Omental fat pad (tissue), 4 donors: ENCODE results near the gene JUP. TPM values are rescaled to one million over a fixed set of nuclear protein-coding genes. Genes with fewer than 3 reads are reported as not detected.

Source experiments
- ATAC-seq: fragments of 150-250 bp; one replicate; pipeline ENCODE4 v1.9.1; 2016; ENCODE audit warnings: mild to moderate bottlenecking, moderate library complexity; ENCODE audit not compliant: low FRiP score
- DNase-seq: peaks from one replicate; pipeline ENCODE4 v3.0.0-alpha.2; 2019; ENCODE audit warnings: low spot score
- total RNA-seq, 4 donors: library from RNA; depleted of rRNA; stranded (reverse); fragments of >200 nt; gene quantifications; one replicate each; pipeline ENCODE4 v1.1.0, GENCODE V29; 2016
- TF ChIP-seq, protein P1 (sequence below), 3 donors: fragments of 450-650 bp; IDR thresholded peaks; one replicate each; pipeline ENCODE4 v1.5.1; 2016 to 2017; ENCODE audit warnings: antibody characterized with exemption in 3 of 3, mild to moderate bottlenecking in 3 of 3, moderate library complexity in 2 of 3

Gene JUP
- total RNA-seq, 4 donors from 2014 or later: 34.8 to 84.5 (median 39.0) TPM

DNA sequence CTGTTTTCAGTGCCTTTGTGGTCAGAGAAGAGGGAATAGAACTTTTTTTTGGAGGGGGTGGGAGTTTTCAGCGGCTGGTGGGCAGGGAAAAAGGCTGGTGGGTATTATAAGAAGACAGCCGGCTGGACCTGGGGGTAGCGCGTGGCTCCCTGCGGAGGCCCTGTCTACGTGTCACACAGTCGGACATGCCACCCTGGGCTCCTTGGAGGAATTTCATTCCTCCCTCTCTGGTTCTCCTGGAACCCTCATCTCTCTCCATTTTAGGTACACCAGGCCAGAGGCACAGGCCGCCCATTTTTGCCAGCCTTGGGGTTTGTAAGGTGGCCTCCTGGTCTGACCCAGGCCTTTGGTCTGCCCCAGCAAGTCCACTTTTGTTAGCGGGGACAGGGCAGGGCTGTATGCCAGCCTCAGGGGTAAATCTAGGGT, 27.2 kb upstream of the JUP start:
- ATAC-seq: no peak
- TF ChIP-seq, protein P1, sequence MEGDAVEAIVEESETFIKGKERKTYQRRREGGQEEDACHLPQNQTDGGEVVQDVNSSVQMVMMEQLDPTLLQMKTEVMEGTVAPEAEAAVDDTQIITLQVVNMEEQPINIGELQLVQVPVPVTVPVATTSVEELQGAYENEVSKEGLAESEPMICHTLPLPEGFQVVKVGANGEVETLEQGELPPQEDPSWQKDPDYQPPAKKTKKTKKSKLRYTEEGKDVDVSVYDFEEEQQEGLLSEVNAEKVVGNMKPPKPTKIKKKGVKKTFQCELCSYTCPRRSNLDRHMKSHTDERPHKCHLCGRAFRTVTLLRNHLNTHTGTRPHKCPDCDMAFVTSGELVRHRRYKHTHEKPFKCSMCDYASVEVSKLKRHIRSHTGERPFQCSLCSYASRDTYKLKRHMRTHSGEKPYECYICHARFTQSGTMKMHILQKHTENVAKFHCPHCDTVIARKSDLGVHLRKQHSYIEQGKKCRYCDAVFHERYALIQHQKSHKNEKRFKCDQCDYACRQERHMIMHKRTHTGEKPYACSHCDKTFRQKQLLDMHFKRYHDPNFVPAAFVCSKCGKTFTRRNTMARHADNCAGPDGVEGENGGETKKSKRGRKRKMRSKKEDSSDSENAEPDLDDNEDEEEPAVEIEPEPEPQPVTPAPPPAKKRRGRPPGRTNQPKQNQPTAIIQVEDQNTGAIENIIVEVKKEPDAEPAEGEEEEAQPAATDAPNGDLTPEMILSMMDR (IDR thresholded peaks at IDR 0.05): no peak
- no peak for DNase-seq

DNA sequence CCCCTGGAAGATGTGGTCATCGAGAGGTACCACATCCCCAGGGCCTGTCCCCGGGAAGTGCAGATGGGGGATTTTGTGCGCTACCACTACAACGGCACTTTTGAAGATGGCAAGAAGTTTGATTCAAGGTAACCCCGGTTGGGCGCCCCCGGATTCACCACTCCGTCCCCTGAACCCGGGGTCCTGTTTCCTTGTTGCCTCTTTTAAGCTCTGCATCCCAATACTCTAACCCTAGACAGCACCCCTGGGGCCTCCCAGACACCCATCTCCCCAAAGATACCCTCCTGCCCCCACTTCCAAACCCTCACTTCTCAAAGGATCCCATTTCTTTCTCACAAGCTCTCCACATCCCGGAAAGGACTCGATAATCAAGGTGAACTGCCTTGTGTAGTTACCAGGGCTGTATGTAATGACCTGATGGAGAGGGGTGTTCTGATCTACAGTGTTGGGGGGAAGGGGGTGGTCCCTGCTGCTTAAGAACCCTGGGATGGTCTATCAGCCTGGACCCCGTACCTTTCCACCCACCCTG, 26.7 kb upstream of the JUP start:
- DNase-seq (no peak), ATAC-seq (no peak)
- TF ChIP-seq, protein P1 (IDR thresholded peaks at IDR 0.05): no peak

DNA sequence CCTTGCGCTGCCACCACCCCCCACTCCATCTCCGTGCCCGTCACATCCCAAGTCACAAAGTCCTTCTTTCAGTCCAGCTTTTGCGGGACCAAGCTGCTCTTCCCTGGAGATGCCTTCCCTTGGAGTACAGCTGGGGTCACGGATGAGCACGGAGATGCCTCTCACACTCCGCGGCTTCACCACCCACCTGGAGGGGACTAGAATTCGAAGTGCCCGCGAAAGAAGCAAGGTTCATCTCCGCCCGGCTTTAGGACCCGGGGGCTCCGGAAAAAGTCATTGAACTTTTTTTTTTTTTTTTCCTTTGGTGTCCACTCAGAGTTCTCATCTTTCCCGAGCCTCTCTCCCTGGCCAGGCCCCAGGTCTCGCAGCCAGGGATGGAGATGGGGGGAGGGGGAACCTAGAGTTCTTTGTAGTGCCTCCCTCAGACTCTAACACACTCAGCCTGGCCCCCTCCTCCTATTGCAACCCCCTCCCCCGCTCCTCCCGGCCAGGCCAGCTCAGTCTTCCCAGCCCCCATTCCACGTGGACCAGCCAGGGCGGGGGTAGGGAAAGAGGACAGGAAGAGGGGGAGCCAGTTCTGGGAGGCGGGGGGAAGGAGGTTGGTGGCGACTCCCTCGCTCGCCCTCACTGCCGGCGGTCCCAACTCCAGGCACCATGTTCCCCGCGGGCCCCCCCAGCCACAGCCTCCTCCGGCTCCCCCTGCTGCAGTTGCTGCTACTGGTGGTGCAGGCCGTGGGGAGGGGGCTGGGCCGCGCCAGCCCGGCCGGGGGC, 26.1 kb upstream of the JUP start, which contains the start of gene FKBP10:
Gene FKBP10 (plus strand): TSS at position 624 of the 771 bp plus-strand sequence. CDS start 31 bp downstream, at position 655.
- ATAC-seq (peak; percentile 40), DNase-seq (no peak)
- TF ChIP-seq, protein P1 (IDR thresholded peaks at IDR 0.05): no peak

DNA sequence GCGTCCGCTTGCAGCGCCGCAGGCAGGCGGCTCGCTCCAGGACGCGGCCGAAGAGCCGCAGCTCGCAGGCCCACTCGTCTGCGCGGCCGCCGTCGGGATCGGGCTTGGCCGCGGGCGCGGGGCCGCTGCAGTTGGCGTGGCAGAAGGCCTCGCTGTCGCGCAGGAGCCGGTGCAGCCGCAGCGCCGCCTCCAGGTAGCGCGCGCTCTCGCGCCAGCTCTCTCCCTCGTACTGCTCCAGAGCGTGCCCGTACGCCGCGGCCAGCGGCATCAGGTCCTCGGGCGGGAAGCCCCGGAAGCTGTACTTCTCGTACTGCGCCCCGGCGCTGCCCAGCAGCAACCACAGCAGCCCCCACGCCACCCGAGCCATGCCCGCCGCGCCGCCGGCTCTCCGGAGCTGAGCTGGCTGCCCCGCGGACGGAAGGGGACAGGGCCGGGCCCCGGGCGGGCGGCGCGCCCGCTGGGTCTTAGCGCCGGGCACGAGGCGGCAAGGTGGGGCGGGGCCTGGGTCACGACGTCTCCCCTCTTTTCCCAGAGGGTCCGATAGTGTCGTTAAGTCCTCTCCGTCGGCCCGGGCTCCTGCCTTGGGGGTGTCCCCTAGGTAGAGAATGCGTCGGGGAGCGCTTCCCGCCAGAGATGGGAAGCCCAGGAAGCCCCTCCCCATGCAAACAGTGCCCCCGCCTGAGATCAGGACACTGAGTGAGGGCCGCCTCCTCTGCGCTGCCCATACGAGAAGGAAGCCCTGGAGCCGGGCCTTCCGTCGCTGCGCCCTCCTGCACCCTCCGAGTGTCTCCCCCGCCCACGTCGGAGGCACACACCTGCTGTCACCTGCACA, 25.3 kb upstream of the JUP start, which contains the start of gene P3H4:
Gene P3H4 (minus strand): TSS at position 401 of the 832 bp plus-strand sequence. CDS start 34 bp downstream, at position 367.
- TF ChIP-seq, protein P1 (IDR thresholded peaks at IDR 0.05): no peak
- ATAC-seq: peak; percentile 80
- no peak for DNase-seq

DNA sequence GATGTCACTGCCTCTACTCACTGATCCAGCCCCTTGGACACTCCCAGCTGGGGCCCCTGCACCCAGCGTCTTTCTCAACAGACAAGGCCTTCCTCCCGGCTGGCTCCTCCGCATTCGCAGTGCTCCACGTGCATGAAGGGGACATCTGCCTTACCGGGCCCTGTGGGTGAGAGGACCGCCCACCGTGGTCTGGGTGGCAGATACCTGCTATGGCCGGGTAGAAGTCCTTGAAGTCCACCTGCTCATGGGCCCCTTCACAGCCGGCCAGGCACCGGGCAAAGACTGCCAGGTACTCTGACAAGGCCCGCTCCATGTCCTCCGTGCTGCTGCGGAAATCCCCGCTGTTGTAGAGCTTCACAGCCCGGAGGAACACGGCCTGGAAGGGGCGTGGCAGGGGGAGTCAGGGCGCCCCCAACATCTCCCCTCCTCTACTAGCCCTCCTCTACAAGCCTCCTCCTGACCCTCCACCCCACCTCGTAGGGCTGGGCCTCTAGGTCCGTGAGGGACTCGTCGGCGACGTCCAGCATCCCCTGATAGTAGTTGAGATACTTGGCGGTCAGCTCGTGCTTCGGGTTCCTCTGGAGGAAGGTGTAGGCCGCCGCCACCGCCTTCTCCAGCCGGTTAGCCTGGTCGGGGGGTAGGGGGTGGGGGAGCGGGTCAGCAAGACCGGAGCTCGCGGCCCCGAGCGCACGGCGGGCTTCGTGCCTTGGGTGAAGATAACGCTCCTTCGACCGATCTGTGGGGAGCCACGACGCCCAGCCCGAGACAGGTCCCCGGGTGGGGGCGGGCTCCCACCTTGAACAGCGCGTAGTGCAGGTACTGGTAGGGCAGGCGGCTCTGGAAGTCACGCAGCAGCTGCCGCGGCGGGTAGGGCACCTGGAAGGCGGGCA, 24.4 kb upstream of the JUP start:
- ATAC-seq (peak; percentile 1), DNase-seq (no peak)
- TF ChIP-seq, protein P1 (IDR thresholded peaks at IDR 0.05): no peak
